Peyer's patch (tissue), 4 donors: ENCODE measurements around the gene HSD17B2. TPM values are rescaled to one million over a fixed set of nuclear protein-coding genes. Genes with fewer than 3 reads are reported as not detected.
A peak's percentile ranks its signal among the peaks of the same experiment; 100 is the strongest.

Experiments
- DNase-seq, 3 donors: peaks; one replicate each; pipeline ENCODE4 v3.0.0-alpha.2; 2017 to 2019
- H3K27ac ChIP-seq, 4 donors: fragments of 200-600 bp; sonication (generic); one replicate each; pipeline ENCODE4 v1.5.1; 2016 to 2019
- H3K27me3 ChIP-seq, 2 donors: fragments of 200-600 bp; sonication (generic); one replicate each; pipeline ENCODE4 v1.5.1; 2019
- H3K36me3 ChIP-seq, 3 donors: fragments of 200-600 bp; sonication (generic); one replicate each; pipeline ENCODE4 v1.5.1; 2016 to 2019
- H3K4me1 ChIP-seq, 4 donors: fragments of 200-600 bp; sonication (generic); one replicate each; pipeline ENCODE4 v1.5.1; 2016 to 2019
- H3K4me3 ChIP-seq, 4 donors: fragments of 200-600 bp; sonication (generic); 1 replicate in 3 of 4; 2 replicates in 1 of 4; pipeline ENCODE4 v1.5.1; 2016 to 2019; ENCODE audit warnings: mild to moderate bottlenecking in 1 of 4
- H3K9me3 ChIP-seq, 4 donors: fragments of 200-600 bp; sonication (generic); one replicate each; pipeline ENCODE4 v1.5.1; 2016 to 2019; ENCODE audit warnings: mild to moderate bottlenecking in 1 of 4
- CTCF ChIP-seq, 6 experiments: fragments of 450-650 bp in 4 of 6; fragments of 200-600 bp in 2 of 6; sonication (generic) in 1 of 6; IDR thresholded peaks; one replicate each; pipeline ENCODE4 v1.5.1; 2017 to 2019; ENCODE audit warnings: antibody characterized with exemption in 6 of 6, mild to moderate bottlenecking in 3 of 6, moderate library complexity in 1 of 6
- POLR2A ChIP-seq, 2 donors: fragments of 450-650 bp; IDR thresholded peaks; one replicate each; pipeline ENCODE4 v1.5.1; 2017; ENCODE audit warnings: antibody characterized with exemption in 2 of 2, mild to moderate bottlenecking in 2 of 2, moderate library complexity in 2 of 2
- total RNA-seq, 4 donors: library from RNA; depleted of rRNA; stranded (reverse); fragments of >200 nt; gene quantifications; one replicate each; pipeline ENCODE4 v1.1.0, GENCODE V29; 2016

The HSD17B2 gene
- total RNA-seq, 4 donors from 2014 or later = 19.8 to 173 (median 140) TPM

GRCh38 chr16:82047374-82047773, 12.3 kb downstream of the HSD17B2 start:
- DNase-seq = no peak
- Histone ChIP-seq H3K4me3 (no peak overlapping the region), H3K36me3 (no peaks in the 10 kb centered on the region), H3K9me3 (no peaks in the 10 kb centered on the region), H3K27me3 (no peaks in the 10 kb centered on the region), H3K4me1 (peaks cover 0 to 44% (median 0%) of the 10 kb centered on the region in 4 donors), H3K27ac (no peak overlapping the region)
- TF ChIP-seq POLR2A (IDR thresholded peaks at IDR 0.05) (no peak), CTCF (IDR thresholded peaks at IDR 0.05) (no peak)

GRCh38 chr16:82047787-82048186, 12.7 kb downstream of the HSD17B2 start:
- H3K27ac ChIP-seq = no peak overlapping the region

GRCh38 chr16:82049484-82049883, 14.4 kb downstream of the HSD17B2 start:
- H3K9me3 ChIP-seq = no peaks in the 10 kb centered on the region
- no peak for DNase-seq
- peaks cover 0 to 44% (median 0%) of the 10 kb centered on the region in 4 donors for H3K4me1 ChIP-seq
- TF ChIP-seq CTCF (IDR thresholded peaks at IDR 0.05) = no peak
- TF ChIP-seq POLR2A (IDR thresholded peaks at IDR 0.05) = no peak
- H3K36me3 ChIP-seq = no peaks in the 10 kb centered on the region
- no peaks in the 10 kb centered on the region for H3K27me3 ChIP-seq
- peak overlapping the region in 1 of 4 donors; percentile 16 for H3K27ac ChIP-seq
- H3K4me3 ChIP-seq = no peak overlapping the region

More at GRCh38 chr16:82047787-82048186, 12.7 kb downstream of the HSD17B2 start:
- TF ChIP-seq POLR2A (IDR thresholded peaks at IDR 0.05) (no peak), CTCF (IDR thresholded peaks at IDR 0.05) (no peak)
- no peaks in the 10 kb centered on the region for H3K9me3 ChIP-seq
- H3K4me3 ChIP-seq = no peak overlapping the region
- peaks cover 0 to 44% (median 0%) of the 10 kb centered on the region in 4 donors for H3K4me1 ChIP-seq
- no peak for DNase-seq
- no peaks in the 10 kb centered on the region for H3K27me3 ChIP-seq
- H3K36me3 ChIP-seq = no peaks in the 10 kb centered on the region

- H3K36me3 ChIP-seq = no peaks in the 10 kb centered on the region
- H3K27ac ChIP-seq = peak overlapping the region in 2 of 4 donors; percentile 48 to 59
- no peaks in the 10 kb centered on the region for H3K9me3 ChIP-seq
- no peak for TF ChIP-seq CTCF (IDR thresholded peaks at IDR 0.05)
- TF ChIP-seq POLR2A (IDR thresholded peaks at IDR 0.05) = no peak
- no peak for DNase-seq
- peak overlapping the region in 1 of 4 donors; percentile 14 for H3K4me3 ChIP-seq
- no peaks in the 10 kb centered on the region for H3K27me3 ChIP-seq
- peaks cover 0 to 44% (median 0%) of the 10 kb centered on the region in 4 donors for H3K4me1 ChIP-seq
These were observed 15.5 kb downstream of the HSD17B2 start for GRCh38 chr16:82050506-82050905.

GRCh38 chr16:82050909-82051357, 15.9 kb downstream of the HSD17B2 start:
- DNase-seq = no peak
- Histone ChIP-seq H3K4me1 (peaks cover 0 to 41% (median 0%) of the 10 kb centered on the region in 4 donors), H3K36me3 (no peaks in the 10 kb centered on the region), H3K4me3 (no peak overlapping the region), H3K9me3 (no peaks in the 10 kb centered on the region), H3K27ac (peak overlapping the region in 1 of 4 donors; percentile 59), H3K27me3 (no peaks in the 10 kb centered on the region)
- TF ChIP-seq CTCF (IDR thresholded peaks at IDR 0.05) (no peak), POLR2A (IDR thresholded peaks at IDR 0.05) (no peak)

GRCh38 chr16:82051656-82052055, 16.6 kb downstream of the HSD17B2 start:
- Histone ChIP-seq H3K4me3 (no peak overlapping the region), H3K9me3 (no peaks in the 10 kb centered on the region), H3K27me3 (no peaks in the 10 kb centered on the region), H3K4me1 (peaks cover 0 to 35% (median 0%) of the 10 kb centered on the region in 4 donors), H3K27ac (no peak overlapping the region), H3K36me3 (no peaks in the 10 kb centered on the region)
- no peak for TF ChIP-seq POLR2A (IDR thresholded peaks at IDR 0.05)
- TF ChIP-seq CTCF (IDR thresholded peaks at IDR 0.05) = no peak
- no peak for DNase-seq
